Smooth muscle cell (in vitro differentiated cells): Measurements from ENCODE around the gene PRPS2. TPM values are rescaled to one million over a fixed set of nuclear protein-coding genes. Genes with fewer than 3 reads are reported as not detected.

ENCODE experiments used
- DNase-seq: peaks from one replicate; lab custom pipeline; 2025; ENCODE audit not compliant: unreplicated experiment; lab: John Stamatoyannopoulos, UW
- H2AFZ ChIP-seq: fragments of 200-600 bp; sonication (generic); 2 replicates; pipeline ENCODE4 v1.6.0; 2016; ENCODE audit warnings: antibody characterized with exemption, low read depth, mild to moderate bottlenecking
- H3F3A ChIP-seq: fragments of 200-600 bp; sonication (generic); 2 replicates; pipeline ENCODE4 v1.6.0; 2017; ENCODE audit warnings: antibody characterized with exemption, low read depth
- H3K27ac ChIP-seq: fragments of 200-600 bp; sonication (generic); 2 replicates; pipeline ENCODE4 v1.5.1; 2016; ENCODE audit warnings: low read depth, mild to moderate bottlenecking
- H3K27me3 ChIP-seq: fragments of 200-600 bp; sonication (generic); 2 replicates; pipeline ENCODE4 v1.6.1; 2016; ENCODE audit warnings: low read depth, mild to moderate bottlenecking
- H3K36me3 ChIP-seq: fragments of 200-600 bp; sonication (generic); 2 replicates; pipeline ENCODE4 v1.5.1; 2016; ENCODE audit warnings: low read depth
- H3K4me1 ChIP-seq: fragments of 200-600 bp; sonication (generic); 2 replicates; pipeline ENCODE4 v1.5.1; 2016; ENCODE audit warnings: low read depth
- H3K4me2 ChIP-seq: fragments of 200-600 bp; sonication (generic); 2 replicates; pipeline ENCODE4 v1.6.0; 2016; ENCODE audit warnings: mild to moderate bottlenecking
- H3K4me3 ChIP-seq: fragments of 200-600 bp; sonication (generic); 2 replicates; pipeline ENCODE4 v1.5.1; 2016; ENCODE audit warnings: mild to moderate bottlenecking
- H3K79me2 ChIP-seq: fragments of 200-600 bp; sonication (generic); 2 replicates; pipeline ENCODE4 v1.6.0; 2016; ENCODE audit warnings: low read depth, mild to moderate bottlenecking
- H3K9ac ChIP-seq: fragments of 200-600 bp; sonication (generic); 2 replicates; pipeline ENCODE4 v1.6.0; 2016; ENCODE audit warnings: low read depth
- H3K9me3 ChIP-seq: fragments of 200-600 bp; sonication (generic); replicated peaks from 2 replicates; pipeline ENCODE4 v1.5.1; 2016; ENCODE audit warnings: low read depth
- H4K20me1 ChIP-seq: fragments of 200-600 bp; sonication (generic); 2 replicates; pipeline ENCODE4 v1.6.0; 2016; ENCODE audit warnings: low read depth
- WGBS: methylation state at CpG from one replicate; pipeline ENCODE4 v1.1.7; 2016; ENCODE audit warnings: low lambda C conversion rate; 5-methylcytosine and 5-hydroxymethylcytosine counted together
- polyA plus RNA-seq: library from polyadenylated mRNA; unstranded; fragments of >200 nt; fragmentation: Nextera tagmentation; extraction: Ambion mirVana; gene quantifications from 2 replicates; pipeline ENCODE4 v1.2.1, GENCODE V29; 2016
- total RNA-seq: library from RNA; depleted of rRNA; stranded (reverse); fragments of >200 nt; gene quantifications from 2 replicates; pipeline ENCODE4 v1.2.3, GENCODE V29; 2014
- TF ChIP-seq, protein P1 (sequence below): fragments of 200-600 bp; sonication (generic); IDR thresholded peaks from 2 replicates; pipeline ENCODE4 v1.5.1; 2017; ENCODE audit warnings: borderline replicate concordance, mild to moderate bottlenecking, antibody characterized with exemption; ENCODE audit not compliant: insufficient read depth, poor library complexity, severe bottlenecking

The PRPS2 gene
- total and polyA plus RNA-seq, 2 experiments from 2014 or later = 14.5 to 28.0 TPM

- no peaks in the 10 kb centered on the region for H3F3A ChIP-seq
- H3K9ac ChIP-seq = no peak overlapping the region
- 85% methylated on average over 7 of the region's 7 CpGs for WGBS
- no peak overlapping the region for H2AFZ ChIP-seq
- H3K79me2 ChIP-seq = no peaks in the 10 kb centered on the region
- no peaks in the 10 kb centered on the region for H3K9me3 ChIP-seq
- no peaks in the 10 kb centered on the region for H3K36me3 ChIP-seq
- no peaks in the 10 kb centered on the region for H4K20me1 ChIP-seq
- TF ChIP-seq, protein P1, sequence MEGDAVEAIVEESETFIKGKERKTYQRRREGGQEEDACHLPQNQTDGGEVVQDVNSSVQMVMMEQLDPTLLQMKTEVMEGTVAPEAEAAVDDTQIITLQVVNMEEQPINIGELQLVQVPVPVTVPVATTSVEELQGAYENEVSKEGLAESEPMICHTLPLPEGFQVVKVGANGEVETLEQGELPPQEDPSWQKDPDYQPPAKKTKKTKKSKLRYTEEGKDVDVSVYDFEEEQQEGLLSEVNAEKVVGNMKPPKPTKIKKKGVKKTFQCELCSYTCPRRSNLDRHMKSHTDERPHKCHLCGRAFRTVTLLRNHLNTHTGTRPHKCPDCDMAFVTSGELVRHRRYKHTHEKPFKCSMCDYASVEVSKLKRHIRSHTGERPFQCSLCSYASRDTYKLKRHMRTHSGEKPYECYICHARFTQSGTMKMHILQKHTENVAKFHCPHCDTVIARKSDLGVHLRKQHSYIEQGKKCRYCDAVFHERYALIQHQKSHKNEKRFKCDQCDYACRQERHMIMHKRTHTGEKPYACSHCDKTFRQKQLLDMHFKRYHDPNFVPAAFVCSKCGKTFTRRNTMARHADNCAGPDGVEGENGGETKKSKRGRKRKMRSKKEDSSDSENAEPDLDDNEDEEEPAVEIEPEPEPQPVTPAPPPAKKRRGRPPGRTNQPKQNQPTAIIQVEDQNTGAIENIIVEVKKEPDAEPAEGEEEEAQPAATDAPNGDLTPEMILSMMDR = no peak
- H3K27me3 ChIP-seq = no peaks in the 10 kb centered on the region
- no peak overlapping the region for H3K4me3 ChIP-seq
- H3K4me2 ChIP-seq = no peak overlapping the region
- H3K4me1 ChIP-seq = no peaks in the 10 kb centered on the region
- DNase-seq = no peak
- H3K27ac ChIP-seq = no peak overlapping the region
These were observed 29.5 kb downstream of the PRPS2 start for GRCh38 chrX:12820737-12821136.

GRCh38 chrX:12824944-12825343 is 33.7 kb downstream of the PRPS2 start:
- WGBS = 72% methylated on average over 9 of the region's 9 CpGs

DNA sequence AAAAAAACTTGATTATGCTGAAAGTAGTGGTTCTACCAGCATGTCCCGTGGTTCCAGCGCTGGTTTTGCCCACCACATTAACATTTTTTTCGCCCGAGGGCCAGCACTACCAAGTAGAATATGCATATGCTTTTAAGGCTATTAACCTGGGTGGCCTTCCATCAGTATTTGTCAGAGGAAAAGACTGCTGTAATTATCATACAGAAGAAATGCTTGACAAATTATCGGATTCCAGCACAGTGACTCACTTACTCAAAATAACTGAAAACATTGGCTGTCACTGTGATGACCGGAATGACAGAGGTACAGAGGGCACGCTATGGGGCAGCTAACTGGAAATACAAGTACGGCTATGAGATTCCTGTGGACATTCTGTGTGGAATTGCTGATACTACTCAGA is 34.6 kb downstream of the PRPS2 start:
- Histone ChIP-seq H4K20me1 (no peaks in the 10 kb centered on the region), H3K9me3 (no peaks in the 10 kb centered on the region), H3K79me2 (no peaks in the 10 kb centered on the region), H3K27me3 (no peaks in the 10 kb centered on the region), H3K4me3 (no peak overlapping the region), H3K4me2 (no peak overlapping the region), H3K27ac (no peak overlapping the region), H3K9ac (no peak overlapping the region), H3K36me3 (no peaks in the 10 kb centered on the region), H2AFZ (no peak overlapping the region), H3K4me1 (no peaks in the 10 kb centered on the region), H3F3A (no peaks in the 10 kb centered on the region)
- 71% methylated on average over 8 of the region's 8 CpGs for WGBS
- TF ChIP-seq, protein P1 = no peak
- no peak for DNase-seq

More at GRCh38 chrX:12824944-12825343, 33.7 kb downstream of the PRPS2 start:
- Histone ChIP-seq H3K9me3 (no peaks in the 10 kb centered on the region), H3K36me3 (no peaks in the 10 kb centered on the region), H3K27ac (no peak overlapping the region), H3K4me3 (no peak overlapping the region), H3K4me2 (no peak overlapping the region), H3K27me3 (no peaks in the 10 kb centered on the region), H3K9ac (no peak overlapping the region), H3K79me2 (no peaks in the 10 kb centered on the region), H3F3A (no peaks in the 10 kb centered on the region), H4K20me1 (no peaks in the 10 kb centered on the region), H2AFZ (no peak overlapping the region), H3K4me1 (no peaks in the 10 kb centered on the region)
- TF ChIP-seq, protein P1 = no peak
- DNase-seq = no peak

- no peak overlapping the region for H3K4me2 ChIP-seq
These were observed 52.0 kb downstream of the PRPS2 start for GRCh38 chrX:12843061-12843667.

More at GRCh38 chrX:12843061-12843667, 52.0 kb downstream of the PRPS2 start:
- Histone ChIP-seq H2AFZ (no peak overlapping the region), H3K79me2 (no peaks in the 10 kb centered on the region), H3K4me3 (no peak overlapping the region), H3K27me3 (no peaks in the 10 kb centered on the region), H3K9me3 (no peaks in the 10 kb centered on the region), H3K9ac (no peak overlapping the region), H3K36me3 (no peaks in the 10 kb centered on the region), H4K20me1 (no peaks in the 10 kb centered on the region), H3F3A (no peaks in the 10 kb centered on the region), H3K4me1 (no peaks in the 10 kb centered on the region), H3K27ac (no peak overlapping the region)
- no peak for DNase-seq
- 79% methylated on average over 2 of the region's 2 CpGs for WGBS
- TF ChIP-seq, protein P1 = no peak
